ENCODE results near the gene PAIP1. TPM values are rescaled to one million over a fixed set of nuclear protein-coding genes. Genes with fewer than 3 reads are reported as not detected.

The PAIP1 gene
- polyA plus RNA-seq, 3 donors = 31.4 to 49.2 (median 41.0) TPM

- H3K4me2 ChIP-seq (replicated peaks; ENCODE audit: extremely low read depth, low read length, poor library complexity, severe bottlenecking) = no peak overlapping the region
- peak overlapping the region in 2 of 7 donors; percentile 30 to 95 for H3K27ac Mint-ChIP-seq
- peaks cover 6 to 38% of the 10 kb centered on the region in 2 donors for H3K36me3 ChIP-seq (replicated peaks in 1 of 2; ENCODE audit: control insufficient read depth in 1 of 2, insufficient read depth in 2 of 2, low read length in 2 of 2)
- H3K27me3 Mint-ChIP-seq (ENCODE audit: low read depth in 3 of 3) = peaks cover 0 to 3% (median 3%) of the 10 kb centered on the region in 3 donors
- intact Hi-C loops (cut with micrococcal nuclease) = loop anchor here in 1 of 2 donors (5.0 kb wide), 1 partner anchor 47 kb away; the partner anchor contains the start of gene PAIP1
- no peak overlapping the region for H2AFZ ChIP-seq (ENCODE audit: insufficient read depth, low read depth, low read length, poor library complexity, severe bottlenecking)
- H3K9me3 ChIP-seq (replicated peaks in 1 of 2; ENCODE audit: control insufficient read depth in 1 of 2, insufficient read depth in 1 of 2, low read length in 2 of 2) = no peaks in the 10 kb centered on the region
- peak overlapping the region in 1 of 2 donors; percentile 90 for H3K27ac ChIP-seq (ENCODE audit: low read depth in 1 of 2, low read length in 2 of 2)
- H3K9ac ChIP-seq (ENCODE audit: insufficient read depth, low read length, poor library complexity, severe bottlenecking) = no peak overlapping the region
- peak in 1 of 3 donors; percentile 7 for DNase-seq
- H3K79me2 ChIP-seq (ENCODE audit: insufficient read depth, low read length) = peaks cover 86% of the 10 kb centered on the region
- peaks cover 16 to 36% of the 10 kb centered on the region in 2 donors for H3K36me3 Mint-ChIP-seq
- H3K4me1 ChIP-seq (ENCODE audit: control insufficient read depth in 1 of 2, insufficient read depth in 2 of 2, low read length in 2 of 2) = peaks cover 23 to 26% of the 10 kb centered on the region in 2 donors
- H3K9me3 Mint-ChIP-seq = peaks cover 0 to 2% (median 2%) of the 10 kb centered on the region in 7 donors
- no peak overlapping the region for H3K4me3 ChIP-seq (replicated peaks in 1 of 3; ENCODE audit: low read depth in 2 of 3, low read length in 3 of 3)
- H3K4me1 Mint-ChIP-seq = peaks cover 29% of the 10 kb centered on the region
- TF ChIP-seq CTCF (IDR thresholded peaks at IDR 0.05) = no peak
- H3K4me3 Mint-ChIP-seq = no peak overlapping the region
- WGBS (ENCODE audit: insufficient coverage) = 100% methylated on average over 2 of the region's 4 CpGs
- H3K27me3 ChIP-seq (ENCODE audit: control insufficient read depth in 2 of 2, insufficient read depth in 2 of 2, low read length in 2 of 2) = no peaks in the 10 kb centered on the region
- H4K20me1 ChIP-seq (ENCODE audit: insufficient read depth, low read length) = peaks cover 20% of the 10 kb centered on the region
Observed at GRCh38 chr5:43604699-43605098, 47.8 kb upstream of the PAIP1 start.

GRCh38 chr5:43603344-43604217, 46.7 kb upstream of the PAIP1 start:
- Mint-ChIP-seq H3K27ac (peak overlapping the region; percentile 89 to 95 (median 93)), H3K4me3 (peak overlapping the region; percentile 99), H3K27me3 (ENCODE audit: low read depth in 3 of 3) (peaks cover 0 to 3% (median 3%) of the 10 kb centered on the region in 3 donors), H3K9me3 (peaks cover 0 to 2% (median 2%) of the 10 kb centered on the region in 7 donors), H3K36me3 (peaks cover 10 to 27% of the 10 kb centered on the region in 2 donors), H3K4me1 (peaks cover 29% of the 10 kb centered on the region)
- Histone ChIP-seq H3K9me3 (replicated peaks in 1 of 2; ENCODE audit: control insufficient read depth in 1 of 2, insufficient read depth in 1 of 2, low read length in 2 of 2) (no peaks in the 10 kb centered on the region), H3K27ac (ENCODE audit: low read depth in 1 of 2, low read length in 2 of 2) (peak overlapping the region; percentile 71 to 90), H2AFZ (ENCODE audit: insufficient read depth, low read depth, low read length, poor library complexity, severe bottlenecking) (peak overlapping the region; percentile 89), H3K27me3 (ENCODE audit: control insufficient read depth in 2 of 2, insufficient read depth in 2 of 2, low read length in 2 of 2) (no peaks in the 10 kb centered on the region), H3K4me1 (ENCODE audit: control insufficient read depth in 1 of 2, insufficient read depth in 2 of 2, low read length in 2 of 2) (peaks cover 23 to 26% of the 10 kb centered on the region in 2 donors), H3K4me2 (replicated peaks; ENCODE audit: extremely low read depth, low read length, poor library complexity, severe bottlenecking) (peak overlapping the region; percentile 97), H3K36me3 (replicated peaks in 1 of 2; ENCODE audit: control insufficient read depth in 1 of 2, insufficient read depth in 2 of 2, low read length in 2 of 2) (peaks cover 0 to 26% of the 10 kb centered on the region in 2 donors), H3K4me3 (replicated peaks in 1 of 3; ENCODE audit: low read depth in 2 of 3, low read length in 3 of 3) (peak overlapping the region; percentile 75 to 92 (median 82)), H4K20me1 (ENCODE audit: insufficient read depth, low read length) (peaks cover 17% of the 10 kb centered on the region), H3K79me2 (ENCODE audit: insufficient read depth, low read length) (peaks cover 74% of the 10 kb centered on the region), H3K9ac (ENCODE audit: insufficient read depth, low read length, poor library complexity, severe bottlenecking) (peak overlapping the region; percentile 82)
- WGBS (ENCODE audit: insufficient coverage) = under 1% methylated on average over 47 of the region's 49 CpGs
- DNase-seq = peak; percentile 82 to 86 (median 83)
- intact Hi-C loops (cut with micrococcal nuclease) = loop anchor here in 1 of 2 donors (5.0 kb wide), 1 partner anchor 46 kb away; the partner anchor contains the start of gene PAIP1
- TF ChIP-seq CTCF (IDR thresholded peaks at IDR 0.05) = no peak
